Measurements from ENCODE around the gene CCL4. TPM values are rescaled to one million over a fixed set of nuclear protein-coding genes. Genes with fewer than 3 reads are reported as not detected.
"Not testable (repeated sequence)": the region's sequence is repeated elsewhere in the genome, so short reads cannot be mapped to it uniquely, and the experiment has no call there.

The CCL4 gene
- total RNA-seq, 1 donor from 2014 or later, result 4.1 TPM

DNA sequence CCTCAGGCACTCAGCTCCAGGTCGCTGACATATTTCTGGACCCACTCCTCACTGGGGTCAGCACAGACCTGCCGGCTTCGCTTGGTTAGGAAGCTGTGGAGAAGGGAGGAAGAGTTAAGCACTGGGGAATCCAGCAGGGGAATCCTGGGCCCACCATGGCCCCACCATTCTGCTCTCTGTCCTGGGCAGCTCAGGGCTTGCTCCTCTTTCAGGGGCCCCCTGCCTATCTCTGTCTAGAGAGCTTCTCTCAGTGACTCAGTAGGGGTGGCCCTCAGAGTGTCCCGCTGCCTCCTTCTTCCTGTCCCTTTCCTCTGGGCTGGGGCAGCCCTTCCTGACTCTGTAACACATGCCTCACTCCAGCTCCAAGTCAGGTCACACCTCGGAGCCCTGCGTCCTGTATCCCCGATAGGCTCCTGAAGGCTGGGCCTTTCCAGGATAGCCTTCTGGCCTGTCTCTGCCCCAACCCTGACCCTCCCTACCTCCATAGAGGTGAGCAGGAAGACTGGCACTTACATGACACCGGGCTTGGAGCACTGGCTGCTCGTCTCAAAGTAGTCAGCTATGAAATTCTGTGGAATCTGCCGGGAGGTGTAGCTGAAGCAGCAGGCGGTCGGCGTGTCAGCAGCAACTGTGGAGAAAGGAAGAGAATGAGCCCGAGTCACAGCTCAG lies 14.8 kb upstream of the CCL4 start:
- no peak for DNase-seq

DNA sequence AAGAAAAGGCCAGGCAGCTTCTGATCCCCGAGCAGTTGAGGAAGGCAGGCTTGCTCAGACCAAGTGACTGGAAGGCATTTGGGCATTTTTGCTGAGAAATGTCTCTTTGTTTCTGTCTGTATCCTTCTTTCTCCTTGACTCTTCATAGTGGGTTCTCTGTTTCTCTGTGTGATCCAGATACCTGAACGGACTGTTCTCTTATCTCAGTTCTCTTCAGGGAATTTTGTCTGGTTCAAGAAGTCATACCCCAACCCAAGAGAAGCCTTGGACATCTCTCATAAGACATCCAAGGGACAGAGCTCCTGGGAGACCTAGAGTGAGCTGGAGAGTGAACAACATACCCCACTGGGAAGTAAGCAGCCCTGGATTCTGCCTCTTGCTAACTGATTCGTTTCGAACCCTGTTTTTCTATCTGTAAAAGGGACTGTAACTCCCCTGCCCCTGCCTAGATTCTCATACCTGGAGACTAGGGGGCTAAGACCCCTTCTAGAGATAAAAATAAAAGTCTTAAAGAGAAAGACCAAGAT lies 14.2 kb upstream of the CCL4 start:
- no peak for DNase-seq

DNA sequence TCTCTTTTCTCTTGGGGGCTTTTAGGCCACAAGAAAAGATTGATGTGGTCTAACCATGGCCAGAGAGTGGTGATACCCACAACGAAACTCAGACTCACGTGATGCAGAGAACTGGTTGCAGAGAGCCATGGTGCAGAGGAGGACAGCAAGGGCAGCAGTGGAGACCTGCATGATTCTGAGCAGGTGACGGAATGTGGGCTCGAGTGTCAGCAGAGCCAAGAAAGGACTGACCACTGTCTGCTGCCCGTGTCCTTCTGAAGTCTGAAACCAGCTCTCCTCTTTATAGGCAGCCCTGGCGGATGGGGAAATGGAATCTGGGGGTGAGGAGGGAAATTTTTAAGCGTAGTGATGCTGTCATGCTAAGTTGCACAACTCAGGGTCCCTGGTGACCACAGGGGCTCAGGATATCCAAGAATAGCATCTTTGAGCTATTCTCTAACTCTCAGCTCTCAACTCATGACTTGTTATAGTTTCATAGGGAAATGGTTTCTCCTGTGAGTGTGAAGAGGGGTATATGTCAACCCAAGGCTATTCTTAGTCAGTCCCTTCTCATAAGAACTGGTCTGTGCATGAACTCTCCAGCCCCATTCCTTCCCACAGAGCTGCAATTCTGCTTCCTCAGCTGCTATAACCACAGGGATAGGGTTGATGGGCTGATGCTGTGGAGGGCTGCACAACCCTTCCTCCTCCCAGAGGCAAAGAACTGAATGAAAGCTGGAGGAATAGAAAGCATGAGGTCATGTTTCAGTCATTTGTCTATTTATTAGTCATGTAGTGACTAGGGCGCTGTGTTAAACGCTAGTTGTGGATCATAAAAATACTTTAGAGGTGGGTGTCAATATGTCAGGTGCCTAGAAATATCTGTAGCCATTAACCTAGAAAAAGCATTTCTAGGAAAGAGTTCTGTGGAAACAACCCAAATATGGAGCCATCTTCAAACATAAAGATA lies 13.5 kb upstream of the CCL4 start, which contains the start of gene CCL3:
CCL3 (minus strand) TSS at position 256 of the 949 bp plus-strand sequence; CDS start at position 171, 85 bp downstream.
- no peak for DNase-seq

DNA sequence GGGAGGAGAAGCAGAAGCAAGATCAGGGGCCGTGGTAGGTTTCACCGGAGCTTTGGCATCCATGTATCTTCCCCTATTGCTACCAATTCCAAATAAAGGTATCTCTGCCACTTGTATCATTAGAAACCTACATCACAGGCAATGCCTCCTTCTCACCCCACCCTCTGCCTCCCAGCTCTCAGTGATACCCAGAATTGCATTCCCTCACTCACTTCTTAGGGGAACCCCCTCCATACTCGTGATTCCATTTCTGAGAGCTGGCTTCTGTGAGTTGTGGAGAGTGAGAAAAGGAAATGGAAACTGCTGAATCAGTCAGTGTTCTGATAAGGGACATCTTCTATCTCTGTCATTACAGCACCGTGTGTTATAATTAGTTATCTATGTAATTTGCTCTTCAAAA lies 11.4 kb upstream of the CCL4 start:
- DNase-seq, result no peak

DNA sequence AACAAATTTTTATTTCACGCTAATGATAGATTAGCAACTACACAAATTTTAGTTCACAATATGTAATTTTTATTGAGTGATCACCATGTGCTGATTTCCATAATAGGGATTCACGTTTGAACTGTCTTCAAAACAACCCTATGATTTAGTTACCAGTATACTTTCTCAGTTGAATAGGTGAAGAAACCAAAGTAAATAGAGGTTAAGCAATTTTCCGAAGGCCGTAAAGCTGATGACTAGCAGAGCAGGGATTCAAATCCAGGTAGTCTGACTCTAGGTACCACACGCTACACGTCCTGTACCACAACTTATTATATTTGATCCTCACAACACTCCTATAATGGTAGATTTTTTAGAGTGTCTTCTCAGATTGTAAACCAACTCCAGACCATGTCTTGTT lies 10.9 kb upstream of the CCL4 start:
- not testable (repeated sequence) for DNase-seq

DNA sequence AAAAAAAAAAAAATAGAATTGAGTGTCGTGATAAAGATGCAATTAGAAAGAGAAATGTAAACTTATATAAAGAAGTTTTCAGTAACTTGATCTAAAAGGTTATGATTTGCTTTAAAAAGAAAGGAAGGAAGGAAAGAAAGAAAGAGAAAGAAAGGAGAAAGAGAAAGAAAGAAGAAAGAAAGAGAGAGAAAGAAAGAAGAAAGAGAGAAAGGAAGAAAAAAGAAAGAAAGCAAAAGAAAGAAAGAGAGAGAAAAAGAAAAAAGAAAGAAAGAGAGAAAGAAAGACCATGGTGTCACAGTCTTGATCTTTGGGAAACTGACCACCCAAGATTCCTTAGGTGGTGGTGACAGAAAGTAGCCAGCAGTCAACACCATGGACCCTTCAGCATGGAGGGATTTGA lies 9.4 kb upstream of the CCL4 start:
- DNase-seq, result no peak

DNA sequence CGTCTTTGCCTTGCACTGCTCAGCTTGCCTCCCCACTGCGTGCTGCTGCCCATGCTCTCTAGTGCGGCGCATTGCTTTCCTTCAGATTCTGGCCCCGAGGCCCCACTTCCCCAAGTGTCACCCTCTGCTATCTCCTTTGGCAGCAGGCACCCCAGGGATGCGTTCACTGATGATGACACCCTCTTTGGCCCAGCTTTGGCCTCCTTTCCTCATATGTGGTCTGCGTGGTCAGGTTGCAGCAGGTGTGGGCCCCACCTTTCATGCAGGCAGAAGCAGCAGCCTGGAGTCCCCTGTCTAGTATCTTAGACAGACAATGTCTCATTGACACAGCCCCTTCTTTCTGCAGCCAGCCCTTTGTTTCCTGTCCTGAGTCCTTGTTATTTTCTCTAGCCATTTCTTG lies 8.9 kb upstream of the CCL4 start:
- DNase-seq, result no peak

DNA sequence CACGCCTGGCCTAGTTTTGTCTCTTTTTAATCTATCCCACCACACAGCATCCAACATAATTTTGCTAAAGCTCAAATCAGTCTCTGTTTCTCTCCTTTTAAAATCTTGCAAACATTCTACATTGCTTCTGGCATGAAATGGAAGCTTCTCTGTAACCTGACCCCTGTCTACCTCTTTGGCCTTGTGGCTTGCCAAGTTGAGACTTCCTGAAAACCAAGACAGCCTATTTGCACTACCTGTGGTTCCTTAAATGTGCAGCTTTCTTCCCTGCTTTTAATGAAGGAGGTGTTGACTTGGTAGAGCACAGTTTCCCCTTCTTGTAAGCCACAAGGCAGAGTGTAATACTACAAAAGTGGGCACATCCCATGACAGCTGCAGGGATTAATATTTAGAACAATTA lies 7.6 kb upstream of the CCL4 start:
- no peak for DNase-seq

DNA sequence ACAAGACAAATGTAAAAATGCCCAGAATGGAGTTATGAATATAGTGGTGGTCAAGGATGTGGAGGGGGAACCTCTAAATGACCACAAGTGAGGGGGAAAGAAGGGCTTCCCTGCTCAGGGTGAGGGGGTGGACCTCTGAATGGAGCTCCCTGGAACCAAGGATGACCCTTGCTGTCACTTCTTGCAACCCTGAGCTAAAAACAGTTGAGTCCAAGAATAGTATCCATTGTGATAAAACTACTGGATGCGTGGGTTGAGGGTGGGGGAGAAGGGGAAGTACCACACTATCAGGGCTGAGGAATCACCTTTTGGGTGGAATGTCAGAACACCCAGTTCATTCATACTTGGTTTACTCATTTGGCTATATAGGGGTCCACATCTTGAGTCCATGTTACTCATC lies 4.6 kb upstream of the CCL4 start:
- not testable (repeated sequence) for DNase-seq

DNA sequence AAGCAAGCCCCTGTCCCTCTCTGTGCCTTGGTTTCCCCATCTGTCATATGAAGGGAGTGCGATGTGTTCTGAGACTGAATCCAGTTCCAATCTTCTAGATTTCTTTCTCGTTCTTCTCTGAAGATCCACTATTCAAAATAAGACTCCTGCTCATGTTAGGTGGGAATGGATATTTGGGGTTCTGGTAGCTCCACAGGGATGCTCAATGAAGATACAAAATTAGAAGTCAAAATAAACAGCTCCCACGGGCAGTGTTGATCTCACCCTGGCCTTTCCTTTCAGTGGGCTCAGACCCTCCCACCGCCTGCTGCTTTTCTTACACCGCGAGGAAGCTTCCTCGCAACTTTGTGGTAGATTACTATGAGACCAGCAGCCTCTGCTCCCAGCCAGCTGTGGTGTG lies 619 bp downstream of the CCL4 start:
- DNase-seq, result not testable (repeated sequence)

DNA sequence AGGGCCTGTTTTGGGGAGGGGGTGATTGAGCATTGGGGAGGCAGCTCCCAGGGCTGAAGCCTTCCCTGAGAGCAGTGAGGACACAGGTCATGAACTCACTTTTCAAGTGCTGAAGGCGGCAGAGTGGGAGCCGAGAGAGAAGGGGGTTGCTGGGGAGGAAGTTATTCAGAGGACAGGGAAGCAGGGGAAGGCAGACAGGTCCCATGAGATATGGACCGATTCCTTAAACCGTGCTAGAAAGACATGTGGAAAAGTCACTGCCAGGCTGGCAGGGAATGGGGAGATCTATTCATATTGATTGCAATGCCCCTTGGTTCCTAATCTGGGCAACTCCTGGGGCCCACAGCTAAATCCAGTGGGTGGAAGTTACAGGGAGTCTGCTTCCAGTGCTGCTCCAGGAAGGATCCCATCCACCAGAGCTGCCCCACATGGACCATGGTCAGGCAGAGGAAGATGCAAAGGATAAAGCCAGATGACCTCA lies 1.1 kb downstream of the CCL4 start:
- DNase-seq, result no peak

DNA sequence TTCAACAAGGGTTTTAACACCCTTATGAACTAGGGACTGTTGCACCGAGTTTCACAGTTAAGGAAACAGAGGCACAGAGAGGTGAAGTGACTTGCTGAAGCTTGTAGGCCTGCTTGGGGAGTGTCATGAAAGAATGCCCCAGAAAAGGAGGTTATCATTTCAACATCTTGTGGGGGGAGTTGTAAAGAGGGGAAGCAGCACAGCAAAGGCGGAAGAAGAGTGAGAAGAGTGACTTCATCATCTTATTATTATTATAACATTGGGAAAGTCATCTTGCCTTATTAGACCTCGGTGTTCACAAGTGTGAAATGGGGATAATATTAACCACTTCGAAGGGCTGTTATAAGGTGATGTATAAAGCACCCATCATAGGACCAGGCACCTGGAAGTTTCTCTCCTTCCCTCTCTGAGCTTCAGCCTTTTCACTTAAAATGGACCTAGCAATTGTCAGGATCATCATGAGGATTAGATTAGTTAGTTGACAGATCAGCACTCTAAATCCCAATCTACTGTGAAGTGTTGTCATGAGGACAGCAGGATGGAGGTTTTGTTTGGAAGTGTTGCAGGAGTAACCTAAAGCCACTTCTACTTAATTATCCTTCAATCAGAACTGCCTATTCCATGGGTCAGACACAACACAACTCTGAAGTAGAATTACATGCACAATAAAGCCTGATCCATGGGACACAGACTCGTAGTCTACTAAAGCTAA lies 2.3 kb downstream of the CCL4 start:
- no peak for DNase-seq

DNA sequence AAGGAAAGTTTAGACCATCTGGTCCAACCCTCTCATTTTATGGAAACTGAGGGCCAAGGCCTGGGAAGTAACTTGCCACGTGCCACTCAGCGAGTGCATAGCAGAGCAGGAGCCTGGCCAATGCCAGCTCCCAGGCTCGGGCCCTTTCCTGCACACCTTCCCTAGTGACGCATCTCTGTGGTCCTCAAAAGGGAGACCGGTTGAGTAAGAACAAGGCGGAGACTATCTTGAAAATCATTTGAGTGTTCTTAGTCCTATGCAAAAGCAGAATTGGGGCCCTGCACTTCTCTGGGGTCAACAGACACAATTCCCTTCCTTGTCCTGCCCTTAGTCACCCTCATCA lies 2.8 kb downstream of the CCL4 start:
- DNase-seq, result no peak

DNA sequence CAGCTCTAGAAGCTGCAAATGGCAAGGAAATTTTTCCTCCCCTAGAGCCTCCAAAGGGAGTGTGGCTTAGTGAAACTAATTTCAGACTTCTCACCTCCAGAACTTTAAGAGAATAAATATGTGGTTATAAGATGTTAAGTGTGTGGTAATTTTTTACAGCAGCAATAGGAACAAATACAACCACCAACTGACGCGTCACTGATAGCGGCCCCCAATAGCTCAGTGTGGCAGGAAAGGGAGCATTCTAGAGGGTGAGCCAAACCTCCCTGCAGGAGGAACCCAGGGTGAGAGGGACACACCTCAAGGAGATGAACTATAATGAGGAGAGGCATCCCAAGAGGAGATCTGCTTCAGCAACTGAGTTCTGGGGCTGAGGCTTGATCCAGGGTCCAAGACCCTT lies 4.0 kb downstream of the CCL4 start:
- no peak for DNase-seq

DNA sequence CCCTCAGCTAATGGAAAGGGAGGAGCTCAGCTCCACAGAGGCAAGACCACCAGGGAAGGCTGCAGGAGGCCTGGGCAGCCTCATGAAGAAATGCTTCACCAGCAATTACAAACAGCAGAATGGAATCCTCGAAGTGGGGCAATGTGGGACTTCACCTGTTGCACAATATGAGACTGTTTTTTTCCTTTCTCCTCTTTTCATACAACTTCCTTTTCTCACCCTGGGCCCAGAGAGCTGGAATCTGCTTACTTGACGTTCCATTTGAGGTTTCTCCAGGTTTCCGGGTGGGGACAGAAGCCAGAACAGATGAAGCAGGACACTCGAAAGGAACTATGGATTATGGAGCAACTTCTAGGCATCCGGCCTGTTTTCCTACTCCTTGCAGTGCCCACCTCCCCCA lies 4.6 kb downstream of the CCL4 start:
- DNase-seq, result not testable (repeated sequence)

DNA sequence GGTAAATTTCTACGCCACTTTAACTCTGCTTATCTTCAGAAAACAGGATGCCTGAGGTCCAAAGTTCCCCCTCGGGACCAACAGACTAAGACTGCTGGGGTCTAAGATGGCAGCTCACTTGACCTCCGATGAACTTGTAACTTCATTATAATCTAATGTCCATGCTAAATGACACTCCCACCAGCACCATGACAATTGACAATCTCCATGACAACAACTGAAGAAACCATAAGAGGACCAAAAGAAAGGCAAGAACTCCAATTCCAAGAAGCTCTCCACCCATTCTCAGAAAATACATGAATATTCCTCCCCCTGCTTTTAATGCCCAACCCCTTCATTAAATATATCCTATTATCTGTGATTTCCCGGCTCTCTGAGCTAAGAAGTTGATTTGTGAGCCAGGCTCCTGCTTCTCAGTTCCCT lies 7.5 kb downstream of the CCL4 start:
- no peak for DNase-seq

DNA sequence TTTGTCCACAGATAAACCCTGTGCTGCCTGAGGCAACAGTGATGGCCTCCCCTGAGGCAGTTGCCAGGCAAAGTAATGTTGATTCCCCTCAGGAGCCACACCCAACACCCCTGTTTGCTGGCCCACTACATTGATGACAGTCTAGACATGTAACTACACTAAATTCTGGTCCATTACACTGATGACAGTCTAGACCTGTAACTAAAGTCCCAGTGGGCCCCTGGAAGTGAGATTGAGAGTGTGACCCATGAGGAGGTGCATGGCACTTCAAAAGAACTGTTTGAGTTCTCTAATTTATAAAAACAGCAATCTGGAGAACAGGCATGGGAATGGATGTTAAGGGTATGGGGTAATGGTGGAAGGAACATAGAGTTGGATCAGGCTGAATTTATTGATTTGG lies 8.9 kb downstream of the CCL4 start:
- DNase-seq, result no peak

DNA sequence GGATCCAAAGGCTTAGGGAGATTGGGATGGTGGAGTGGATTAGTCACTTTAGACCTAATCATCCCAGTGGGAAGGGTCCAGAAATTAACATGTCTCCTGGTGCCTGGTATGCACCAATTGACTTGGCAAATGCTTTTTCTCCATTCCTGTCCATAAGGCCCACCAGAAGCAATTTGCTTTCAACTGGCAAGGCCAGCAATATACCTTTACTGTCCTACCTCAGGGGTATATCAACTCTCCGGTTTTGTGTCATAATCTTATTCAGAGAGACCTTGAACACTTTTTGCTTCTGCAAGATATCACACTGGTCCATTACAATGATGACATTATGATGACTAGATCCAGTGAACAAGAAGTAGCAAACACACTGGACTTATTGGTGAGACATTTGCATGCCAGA lies 9.5 kb downstream of the CCL4 start:
- DNase-seq, result not testable (repeated sequence)

DNA sequence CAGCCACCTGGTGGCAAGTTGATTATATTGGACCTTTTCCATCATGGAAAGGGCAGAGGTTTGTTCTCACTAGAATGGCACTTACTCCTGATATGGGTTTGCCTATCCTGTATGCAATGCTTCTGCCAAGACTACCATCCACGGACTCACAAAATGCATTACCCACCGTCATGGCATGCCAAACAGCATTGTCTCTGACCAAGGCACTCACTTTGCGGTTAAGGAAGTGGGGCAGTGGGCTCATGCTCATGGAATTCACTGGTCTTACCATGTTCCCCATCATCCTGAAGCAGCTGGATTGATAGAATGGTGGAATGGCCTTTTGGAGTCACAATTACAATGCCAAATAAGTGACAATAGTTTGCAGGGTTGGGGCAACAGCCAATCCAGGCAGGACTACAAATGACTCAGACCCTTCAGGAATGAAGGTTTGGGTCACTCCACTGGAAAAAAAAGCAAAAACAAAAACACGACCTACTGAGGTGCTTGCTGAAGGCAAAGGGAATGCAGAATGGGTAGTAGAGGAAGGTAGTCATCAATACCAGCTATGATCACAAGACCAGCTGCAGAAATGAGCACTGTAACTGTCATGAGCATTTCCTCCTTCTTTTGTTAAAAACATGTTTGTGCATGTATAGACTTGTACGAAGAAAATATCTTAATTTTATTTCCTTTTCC lies 11.5 kb downstream of the CCL4 start:
- not testable (repeated sequence) for DNase-seq

DNA sequence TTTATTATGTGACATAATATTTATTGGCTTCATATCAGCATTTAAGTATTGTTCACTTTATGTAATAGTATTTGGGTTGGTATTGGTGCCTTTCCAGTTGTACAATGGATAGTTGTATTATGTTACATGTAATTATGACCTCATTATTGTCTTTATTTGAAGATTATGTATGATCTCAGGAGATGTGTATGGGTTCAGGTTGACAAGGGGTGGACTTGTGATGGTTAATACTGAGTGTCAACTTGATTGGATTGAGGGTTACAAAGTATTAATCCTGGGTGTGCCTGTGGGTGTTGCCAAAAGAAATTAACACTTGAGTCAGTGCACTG lies 12.0 kb downstream of the CCL4 start:
- DNase-seq, result not testable (repeated sequence)

DNA sequence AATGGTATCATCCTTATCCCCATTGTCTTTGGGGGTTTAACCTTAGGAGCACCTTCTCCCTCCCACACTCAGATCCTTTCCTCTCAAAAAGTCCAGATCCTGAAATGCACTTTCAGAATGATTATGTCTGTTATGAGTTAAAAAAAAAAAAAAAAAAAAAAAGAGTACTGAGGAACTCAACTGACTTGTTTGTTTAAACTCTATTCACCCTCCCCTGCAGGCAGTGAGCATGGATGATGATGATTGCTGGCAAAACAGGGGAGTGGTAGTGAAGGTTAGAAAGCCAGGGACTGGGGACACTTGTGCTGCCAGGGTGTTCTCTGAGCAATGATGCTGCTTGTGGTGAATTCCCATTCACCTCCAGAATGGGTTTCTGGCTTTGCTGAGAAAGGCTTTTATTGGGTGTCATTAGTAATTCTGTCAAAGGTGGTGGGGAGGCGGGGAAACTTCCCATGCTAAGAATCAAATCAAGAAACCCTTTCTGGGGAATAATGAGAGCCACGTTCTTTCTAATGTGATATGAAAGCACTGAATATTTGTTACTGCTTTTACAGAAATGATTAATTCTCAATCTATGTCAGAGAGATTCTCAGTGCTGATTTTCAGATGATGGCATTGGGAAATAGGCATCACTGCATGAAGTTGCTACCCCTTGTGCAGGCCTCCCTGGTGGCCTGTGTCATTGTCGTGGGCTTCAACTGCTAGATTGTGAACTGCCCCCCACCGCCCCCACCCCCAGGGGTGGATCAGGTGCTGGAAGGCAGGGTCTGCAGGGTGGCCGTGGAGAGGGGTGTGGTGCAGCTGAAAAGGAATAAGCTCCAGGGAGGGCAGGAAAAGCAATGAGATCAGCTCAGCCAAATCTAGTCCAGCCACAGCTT lies 14.1 kb downstream of the CCL4 start:
- no peak for DNase-seq
